ENCODE results near the gene TSPAN33. TPM values are rescaled to one million over a fixed set of nuclear protein-coding genes. Genes with fewer than 3 reads are reported as not detected.

The TSPAN33 gene
- total and polyA plus RNA-seq, 10 of the 15 experiments (the other 5 are each of a cell fraction or from before 2014, with no cell fraction given): 12.0 to 123 (median 86.3) TPM

- no peak overlapping the region for H3K9ac ChIP-seq (ENCODE audit: control insufficient read depth, insufficient read depth, low read length)
- no peak overlapping the region for H2AFZ ChIP-seq (ENCODE audit: control insufficient read depth, low read depth, low read length)
- in situ Hi-C loops (cut with MboI) (no loop called here), intact Hi-C loops (cut with micrococcal nuclease; ENCODE audit: unreplicated experiment) (loop anchor here (2.0 kb wide), 1 partner anchor 45 kb away; no protein-coding TSS in a partner anchor)
- no peaks in the 10 kb centered on the region for H3K27me3 ChIP-seq (replicated peaks in 1 of 2; ENCODE audit: control insufficient read depth in 2 of 2, insufficient read depth in 2 of 2, low read length in 1 of 2)
- H3K9me3 ChIP-seq (replicated peaks; ENCODE audit: control insufficient read depth, insufficient read depth, low read length): no peaks in the 10 kb centered on the region
- ChIA-PET POLR2A (interaction anchor here (1.0 to 5.3 kb wide), 4 partner anchors 17 to 38 kb away, joined by 3 to 32 read pairs (median 3); no protein-coding TSS in a partner anchor), CTCF (interaction anchor here (2.4 to 12.7 kb wide), 4 partner anchors 22 to 50 kb away, joined by 7 to 168 read pairs (median 14); partner anchors contain the start of gene TSPAN33), RAD21 (ENCODE audit: unreplicated experiment) (interaction anchor here (2.2 to 4.0 kb wide), 2 partner anchors 22 to 43 kb away, joined by 14 to 37 read pairs; partner anchors contain the start of gene TSPAN33), SMC1A (ENCODE audit: uncharacterized antibody, unreplicated experiment) (interaction anchor here (1.0 to 3.0 kb wide), 7 partner anchors 21 to 76 kb away, joined by 3 to 28 read pairs (median 6); no protein-coding TSS in a partner anchor)
- 100% methylated on average over 4 of the region's 4 CpGs for WGBS (ENCODE audit: insufficient coverage, insufficient replicate concordance, low lambda C conversion rate, missing lambda C conversion rate)
- no peak for ATAC-seq
- H3K79me2 ChIP-seq (ENCODE audit: control insufficient read depth, insufficient read depth, low read length): no peaks in the 10 kb centered on the region
- TF ChIP-seq IRF3 (IDR thresholded peaks at IDR 0.05): no peak
- TF ChIP-seq NFYA (IDR thresholded peaks at IDR 0.05; ENCODE audit: borderline replicate concordance, low read depth, low read length): no peak
- no peak for TF ChIP-seq FOXK2 (IDR thresholded peaks at IDR 0.05)
- TF ChIP-seq RAD21 (IDR thresholded peaks at IDR 0.05; ENCODE audit: insufficient read depth, low read depth, low read length): no peak
- no peak for TF ChIP-seq CBX5 (IDR thresholded peaks at IDR 0.05; ENCODE audit: low read depth)
- TF ChIP-seq POLR2AphosphoS2 (IDR thresholded peaks at IDR 0.05; ENCODE audit: low read depth, low read length): no peak
- no peak for TF ChIP-seq CHD1 (IDR thresholded peaks at IDR 0.05; ENCODE audit: low read depth, low read length)
- TF ChIP-seq IKZF1 (conservative IDR thresholded peaks at IDR 0.05): no peak
- TF ChIP-seq SRF (IDR thresholded peaks at IDR 0.05; ENCODE audit: low read depth in 2 of 2, low read length in 2 of 2): no peak
- no peak for TF ChIP-seq EZH2 (IDR thresholded peaks at IDR 0.05; ENCODE audit: borderline replicate concordance, control insufficient read depth, low read depth, low read length)
- no peak for TF ChIP-seq HSF1 (IDR thresholded peaks at IDR 0.05; ENCODE audit: low read depth, low read length)
- TF ChIP-seq SREBF1 (IDR thresholded peaks at IDR 0.05; ENCODE audit: low read length): no peak
- TF ChIP-seq JUND (IDR thresholded peaks at IDR 0.05; ENCODE audit: low read depth, low read length): no peak
- no peak for TF ChIP-seq MAX (IDR thresholded peaks at IDR 0.05; ENCODE audit: low read depth, low read length)
- TF ChIP-seq USF2 (IDR thresholded peaks at IDR 0.05; ENCODE audit: borderline replicate concordance, low read depth, low read length): no peak
- no peak for TF ChIP-seq BACH1 (IDR thresholded peaks at IDR 0.05; ENCODE audit: borderline replicate concordance)
- no peak for TF ChIP-seq BRCA1 (IDR thresholded peaks at IDR 0.05; ENCODE audit: low read depth, low read length)
- no peak for TF ChIP-seq SPI1 (IDR thresholded peaks at IDR 0.05; ENCODE audit: borderline replicate concordance, insufficient read depth, low read depth, low read length)
- no peak for TF ChIP-seq RELB (IDR thresholded peaks at IDR 0.05; ENCODE audit: low read depth)
- TF ChIP-seq NR2F1 (conservative IDR thresholded peaks at IDR 0.05): no peak
- no peaks in the 10 kb centered on the region for H4K20me1 ChIP-seq (ENCODE audit: control insufficient read depth, insufficient read depth)
- no peak overlapping the region for H3K4me2 ChIP-seq (ENCODE audit: control insufficient read depth, insufficient read depth)
- no peak for DNase-seq (ENCODE audit: low read depth, low spot score)
- H3K4me3 ChIP-seq: no peak overlapping the region
- H3K27ac ChIP-seq (ENCODE audit: control insufficient read depth, insufficient read depth): no peak overlapping the region
- BruUV-seq (replicated peaks): no TSS peak
- peaks cover 33% of the 10 kb centered on the region for H3K4me1 ChIP-seq (ENCODE audit: control insufficient read depth, insufficient read depth, low read length)
- no peak for FAIRE-seq
- H3K36me3 ChIP-seq (ENCODE audit: control insufficient read depth in 2 of 2, insufficient read depth in 2 of 2, low read length in 1 of 2): peaks cover 15 to 23% of the 10 kb centered on the region in 2 experiments
These were observed 23.3 kb downstream of the TSPAN33 start for GRCh38 chr7:129167817-129168216.

Data from GM12878 (cell line).